Breast epithelium (tissue), 4 donors: ENCODE measurements around the gene ATP6V1C2. TPM values are rescaled to one million over a fixed set of nuclear protein-coding genes. Genes with fewer than 3 reads are reported as not detected.

Experiments
- DNase-seq, 2 donors: peaks; one replicate each; pipeline ENCODE4 v3.0.0-alpha.2; 2019; ENCODE audit warnings: low spot score in 2 of 2
- H3K27ac ChIP-seq, 2 donors: fragments of 200-600 bp; sonication (generic) in 1 of 2; one replicate each; pipeline ENCODE4 v1.5.1; 2016 to 2019; ENCODE audit warnings: mild to moderate bottlenecking in 1 of 2
- H3K27me3 ChIP-seq, 2 donors: fragments of 200-600 bp; sonication (generic) in 1 of 2; one replicate each; pipeline versions ENCODE4 v1.5.1 to v1.6.0; 2017 to 2019; ENCODE audit warnings: control low read depth in 1 of 2, mild to moderate bottlenecking in 1 of 2
- H3K36me3 ChIP-seq: fragments of 200-600 bp; one replicate; pipeline ENCODE4 v1.5.1; 2019
- H3K4me1 ChIP-seq, 2 donors: fragments of 200-600 bp; sonication (generic); one replicate each; pipeline ENCODE4 v1.5.1; 2016 to 2019; ENCODE audit warnings: control low read depth in 1 of 2
- H3K4me3 ChIP-seq, 3 donors: fragments of 200-600 bp; sonication (generic); 1 replicate in 2 of 3; 2 replicates in 1 of 3; pipeline ENCODE4 v1.5.1; 2016 to 2019; ENCODE audit warnings: mild to moderate bottlenecking in 3 of 3, moderate library complexity in 2 of 3
- H3K9me3 ChIP-seq, 2 donors: fragments of 200-600 bp; sonication (generic) in 1 of 2; one replicate each; pipeline ENCODE4 v1.5.1; 2016 to 2019; ENCODE audit warnings: control low read depth in 1 of 2
- CTCF ChIP-seq, 3 donors: fragments of 450-650 bp; IDR thresholded peaks; one replicate each; pipeline ENCODE4 v1.5.1; 2016 to 2017; ENCODE audit warnings: antibody characterized with exemption in 3 of 3, mild to moderate bottlenecking in 3 of 3, moderate library complexity in 3 of 3
- POLR2A ChIP-seq: fragments of 450-650 bp; IDR thresholded peaks from one replicate; pipeline ENCODE4 v1.6.1; 2016; ENCODE audit warnings: antibody characterized with exemption, mild to moderate bottlenecking, moderate library complexity
- POLR2AphosphoS5 ChIP-seq, 3 donors: sonication (generic); formaldehyde crosslinking; IDR thresholded peaks; one replicate each; pipeline ENCODE4 v1.6.1; 2017; ENCODE audit warnings: antibody characterized with exemption in 3 of 3
- intact Hi-C: fragments of 100-400 bp; cut with DNase I; formaldehyde crosslinking; loops from one replicate; pipeline ENCODE4 v1.15.1; 2023; ENCODE audit warnings: low total_unique reads
- total RNA-seq, 3 donors: library from RNA; depleted of rRNA; stranded (reverse); fragments of >200 nt; gene quantifications; one replicate each; pipeline ENCODE4 v1.1.0, GENCODE V29; 2016

The ATP6V1C2 gene
- total RNA-seq, 3 donors from 2014 or later: 0.16 to 18.7 (median 0.66) TPM

- TF ChIP-seq POLR2AphosphoS5 (IDR thresholded peaks at IDR 0.05) (no peak), CTCF (IDR thresholded peaks at IDR 0.05) (no peak), POLR2A (no peak)
- intact Hi-C loops: no loop called here
- no peaks in the 10 kb centered on the region for H3K9me3 ChIP-seq
- no peak overlapping the region for H3K27ac ChIP-seq
- no peaks in the 10 kb centered on the region for H3K4me1 ChIP-seq
- H3K36me3 ChIP-seq: no peaks in the 10 kb centered on the region
- no peak for DNase-seq
- H3K27me3 ChIP-seq: peaks cover 0 to 4% of the 10 kb centered on the region in 2 donors
- no peak overlapping the region for H3K4me3 ChIP-seq
Measured at GRCh38 chr2:10704034-10704594, 17.3 kb upstream of the ATP6V1C2 start.

- no peak overlapping the region for H3K27ac ChIP-seq
Measured at GRCh38 chr2:10706033-10706432, 15.4 kb upstream of the ATP6V1C2 start.

GRCh38 chr2:10707831-10708230, 13.6 kb upstream of the ATP6V1C2 start:
- TF ChIP-seq POLR2A (no peak), CTCF (IDR thresholded peaks at IDR 0.05) (no peak), POLR2AphosphoS5 (IDR thresholded peaks at IDR 0.05) (no peak)
- H3K4me1 ChIP-seq: no peaks in the 10 kb centered on the region
- no peak overlapping the region for H3K27ac ChIP-seq
- H3K27me3 ChIP-seq: peaks cover 0 to 5% of the 10 kb centered on the region in 2 donors
- H3K9me3 ChIP-seq: no peaks in the 10 kb centered on the region
- H3K4me3 ChIP-seq: no peak overlapping the region
- intact Hi-C loops: no loop called here
- no peaks in the 10 kb centered on the region for H3K36me3 ChIP-seq
- no peak for DNase-seq

More at GRCh38 chr2:10706033-10706432, 15.4 kb upstream of the ATP6V1C2 start:
- Histone ChIP-seq H3K36me3 (no peaks in the 10 kb centered on the region), H3K4me3 (no peak overlapping the region), H3K9me3 (no peaks in the 10 kb centered on the region), H3K27me3 (peaks cover 0 to 5% of the 10 kb centered on the region in 2 donors), H3K4me1 (no peaks in the 10 kb centered on the region)
- TF ChIP-seq CTCF (IDR thresholded peaks at IDR 0.05) (no peak), POLR2A (no peak), POLR2AphosphoS5 (IDR thresholded peaks at IDR 0.05) (no peak)
- DNase-seq: no peak
- intact Hi-C loops: no loop called here

- no peaks in the 10 kb centered on the region for H3K4me1 ChIP-seq
- no peak overlapping the region for H3K27ac ChIP-seq
- no peaks in the 10 kb centered on the region for H3K36me3 ChIP-seq
- no peaks in the 10 kb centered on the region for H3K9me3 ChIP-seq
- DNase-seq: no peak
- peaks cover 0 to 5% of the 10 kb centered on the region in 2 donors for H3K27me3 ChIP-seq
- intact Hi-C loops: no loop called here
- TF ChIP-seq POLR2A: no peak
- TF ChIP-seq CTCF (IDR thresholded peaks at IDR 0.05): peak in 1 of 3 donors; percentile 36
- H3K4me3 ChIP-seq: no peak overlapping the region
Measured at GRCh38 chr2:10709290-10709939, 12.0 kb upstream of the ATP6V1C2 start.

GRCh38 chr2:10712185-10712809, 9.1 kb upstream of the ATP6V1C2 start:
- no peaks in the 10 kb centered on the region for H3K9me3 ChIP-seq
- no peaks in the 10 kb centered on the region for H3K4me1 ChIP-seq
- H3K27ac ChIP-seq: no peak overlapping the region
- TF ChIP-seq POLR2AphosphoS5 (IDR thresholded peaks at IDR 0.05) (no peak), CTCF (IDR thresholded peaks at IDR 0.05) (no peak), POLR2A (no peak)
- no peaks in the 10 kb centered on the region for H3K36me3 ChIP-seq
- no peak for DNase-seq
- peaks cover 0 to 5% of the 10 kb centered on the region in 2 donors for H3K27me3 ChIP-seq
- no peak overlapping the region for H3K4me3 ChIP-seq
- intact Hi-C loops: no loop called here
